Stimulated activated naive B cell treated with anti-CD40 and anti-IgM and Interleukin-4, amounts not matched to agents 10 μg/mL and 1 μg/mL and 100 μg/mL, for 72 hours (primary cell): Measurements from ENCODE around the gene FARP1.
A peak's percentile ranks its signal among the peaks of the same experiment; 100 is the strongest.
"Not testable (repeated sequence)": the region's sequence is repeated elsewhere in the genome, so short reads cannot be mapped to it uniquely, and the experiment has no call there.

Experiments used
- ATAC-seq, 2 donors: fragments of 150-1000 bp; cut with Tn5 transposase; replicated peaks; 2 replicates each; pipeline ENCODE4 v1.10.0; 2021; ENCODE audit warnings: moderate library complexity in 1 of 2
- DNase-seq: peaks from one replicate; pipeline ENCODE4 v3.0.0; 2021
- H3K27ac Mint-ChIP-seq: one replicate; pipeline ENCODE4 v1.8.0; 2022; ENCODE audit warnings: mild to moderate bottlenecking, mixed read lengths
- H3K27me3 Mint-ChIP-seq, 2 donors: one replicate each; pipeline ENCODE4 v1.8.0; 2022; ENCODE audit warnings: mixed read lengths in 2 of 2
- H3K36me3 Mint-ChIP-seq, 2 donors: one replicate each; pipeline ENCODE4 v1.8.0; 2022; ENCODE audit warnings: mixed read lengths in 2 of 2, mild to moderate bottlenecking in 1 of 2
- H3K4me1 Mint-ChIP-seq, 2 donors: one replicate each; pipeline ENCODE4 v1.8.0; 2022; ENCODE audit warnings: mixed read lengths in 2 of 2, mild to moderate bottlenecking in 1 of 2
- H3K4me3 Mint-ChIP-seq, 2 donors: one replicate each; pipeline ENCODE4 v1.8.0; 2022; ENCODE audit warnings: mild to moderate bottlenecking in 2 of 2, mixed read lengths in 2 of 2, moderate library complexity in 1 of 2
- H3K9me3 Mint-ChIP-seq, 2 donors: one replicate each; pipeline ENCODE4 v1.8.0; 2022; ENCODE audit warnings: mixed read lengths in 2 of 2, mild to moderate bottlenecking in 1 of 2

Gene FARP1

DNA sequence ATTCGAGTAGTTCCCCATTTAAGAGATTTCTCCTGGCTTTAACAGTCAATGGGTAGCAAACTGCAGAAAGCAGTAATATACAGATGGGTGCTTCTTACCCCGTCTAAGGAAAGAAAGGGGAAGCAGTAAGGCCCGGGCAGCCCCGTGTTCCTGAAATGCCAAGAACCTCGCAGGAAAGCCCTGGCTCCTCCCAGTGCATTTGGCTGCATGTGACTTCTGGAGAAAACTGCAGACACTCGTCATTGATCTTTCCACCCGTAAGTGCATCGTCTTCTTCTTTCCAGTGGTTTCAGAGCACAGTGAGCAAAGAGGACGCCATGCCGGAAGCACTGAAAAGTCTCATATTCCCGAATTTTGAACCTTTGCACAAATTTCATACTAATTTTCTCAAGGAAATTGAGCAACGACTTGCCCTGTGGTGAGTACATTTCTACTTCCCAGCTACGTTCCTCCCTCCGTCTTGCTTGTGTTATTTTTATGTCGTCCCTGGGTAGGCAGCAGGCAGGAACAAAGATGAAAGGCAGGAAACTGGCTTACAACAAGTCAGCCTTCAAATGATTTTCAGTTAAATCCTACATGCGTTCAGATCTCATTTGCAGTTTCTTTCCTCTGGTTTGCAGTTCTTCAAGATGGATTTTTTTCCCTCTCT, 268.8 kb downstream of the FARP1 start:
- peak overlapping the region; percentile 75 for H3K27ac Mint-ChIP-seq
- H3K4me1 Mint-ChIP-seq = peaks cover 5 to 13% of the 10 kb centered on the region in 2 donors
- peaks cover 0 to under 1% of the 10 kb centered on the region in 2 donors for H3K36me3 Mint-ChIP-seq
- ATAC-seq (peak; percentile 65 to 74), DNase-seq (peak; percentile 3)
- H3K27me3 Mint-ChIP-seq = peaks cover 10 to 23% of the 10 kb centered on the region in 2 donors
- H3K4me3 Mint-ChIP-seq = peak overlapping the region; percentile 49 to 72
- H3K9me3 Mint-ChIP-seq = peaks cover 1% of the 10 kb centered on the region in 2 donors

DNA sequence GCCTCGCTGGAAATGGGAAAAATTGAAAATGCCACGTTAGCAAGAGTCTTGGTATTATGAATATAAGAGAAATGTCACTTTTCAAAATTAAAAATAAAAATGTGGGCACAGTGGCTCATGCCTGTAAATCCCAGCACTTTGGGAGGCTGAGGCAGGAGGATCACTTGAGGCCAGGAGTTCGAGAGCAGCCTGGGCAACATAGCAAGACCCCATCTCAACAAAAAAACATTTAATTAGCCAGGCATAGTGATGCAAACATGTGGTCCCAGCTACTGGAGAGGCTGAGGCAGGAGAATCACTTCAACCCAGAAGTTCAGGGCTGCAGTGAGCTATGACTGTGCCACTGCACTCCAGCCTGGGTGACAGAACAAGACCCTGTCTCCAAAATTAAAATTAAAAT, 270.4 kb downstream of the FARP1 start:
- not testable (repeated sequence) for DNase-seq, ATAC-seq, H3K9me3 Mint-ChIP-seq, H3K36me3 Mint-ChIP-seq, H3K4me3 Mint-ChIP-seq, H3K27ac Mint-ChIP-seq
- peaks cover 5 to 13% of the 10 kb centered on the region in 2 donors for H3K4me1 Mint-ChIP-seq
- H3K27me3 Mint-ChIP-seq = peaks cover 10 to 23% of the 10 kb centered on the region in 2 donors

DNA sequence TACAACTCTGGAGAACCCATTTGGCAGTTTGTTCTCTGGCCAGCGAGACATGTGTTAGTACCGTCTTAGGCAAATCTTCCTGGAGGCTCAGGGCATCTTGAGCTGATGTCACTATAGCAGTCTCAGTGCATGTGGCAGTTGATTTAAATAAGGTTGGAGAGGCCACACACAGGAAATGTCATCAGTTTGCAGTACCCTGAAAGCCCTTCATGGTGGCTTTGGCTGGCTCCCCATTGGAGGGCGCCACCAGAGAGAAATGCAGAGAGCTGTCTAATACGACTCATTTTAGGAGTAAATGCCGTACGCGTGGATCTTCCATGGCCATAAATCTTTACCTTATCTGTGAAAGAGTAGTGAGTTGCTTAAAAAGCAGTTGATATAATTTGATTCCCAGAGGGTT, 270.9 kb downstream of the FARP1 start:
- no peak overlapping the region for H3K4me3 Mint-ChIP-seq
- H3K27me3 Mint-ChIP-seq = peaks cover 10 to 23% of the 10 kb centered on the region in 2 donors
- no peak overlapping the region for H3K27ac Mint-ChIP-seq
- peaks cover 0 to 5% of the 10 kb centered on the region in 2 donors for H3K36me3 Mint-ChIP-seq
- H3K4me1 Mint-ChIP-seq = peaks cover 5 to 13% of the 10 kb centered on the region in 2 donors
- no peak for DNase-seq
- no peak for ATAC-seq
- peaks cover 5 to 6% of the 10 kb centered on the region in 2 donors for H3K9me3 Mint-ChIP-seq

DNA sequence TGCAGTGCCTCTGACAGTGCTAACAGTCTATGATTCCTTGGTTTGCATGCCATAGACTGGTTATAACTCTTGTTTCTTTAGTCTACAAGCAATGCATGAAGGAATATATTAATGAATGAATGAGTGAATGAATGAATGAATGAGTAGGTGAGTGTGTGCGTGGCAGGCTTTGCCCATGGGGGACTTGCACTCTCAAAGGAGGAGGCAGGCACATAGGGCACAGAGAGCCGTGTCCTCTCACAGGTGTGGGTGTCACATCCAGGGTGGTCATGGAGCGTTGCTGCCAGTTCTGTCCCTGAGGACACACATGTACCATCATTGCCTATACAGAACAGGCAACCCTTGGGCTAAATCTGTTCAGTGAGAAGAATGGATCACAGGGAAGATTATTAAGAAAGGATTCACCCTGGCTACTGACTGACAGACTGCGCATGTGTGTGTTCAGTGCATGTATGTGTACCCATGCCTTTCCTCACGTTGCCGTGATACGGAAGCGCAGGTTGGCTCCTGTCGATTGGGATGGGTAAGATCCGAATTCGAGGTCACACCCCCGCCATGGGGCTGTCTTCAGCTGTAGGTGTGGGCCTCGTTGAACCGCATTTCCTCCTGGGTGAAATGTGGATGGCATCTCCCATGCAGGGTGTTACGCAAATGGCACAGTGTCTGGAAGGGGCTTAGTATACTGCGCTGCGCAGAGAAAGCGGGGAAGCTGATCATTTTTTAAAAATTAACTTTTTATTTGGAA, 272.6 kb downstream of the FARP1 start:
- Mint-ChIP-seq H3K36me3 (peaks cover 0 to 5% of the 10 kb centered on the region in 2 donors), H3K4me3 (no peak overlapping the region), H3K9me3 (peaks cover 5 to 6% of the 10 kb centered on the region in 2 donors), H3K27me3 (peaks cover 6 to 14% of the 10 kb centered on the region in 2 donors), H3K4me1 (peaks cover 5 to 13% of the 10 kb centered on the region in 2 donors), H3K27ac (no peak overlapping the region)
- ATAC-seq = no peak
- no peak for DNase-seq

DNA sequence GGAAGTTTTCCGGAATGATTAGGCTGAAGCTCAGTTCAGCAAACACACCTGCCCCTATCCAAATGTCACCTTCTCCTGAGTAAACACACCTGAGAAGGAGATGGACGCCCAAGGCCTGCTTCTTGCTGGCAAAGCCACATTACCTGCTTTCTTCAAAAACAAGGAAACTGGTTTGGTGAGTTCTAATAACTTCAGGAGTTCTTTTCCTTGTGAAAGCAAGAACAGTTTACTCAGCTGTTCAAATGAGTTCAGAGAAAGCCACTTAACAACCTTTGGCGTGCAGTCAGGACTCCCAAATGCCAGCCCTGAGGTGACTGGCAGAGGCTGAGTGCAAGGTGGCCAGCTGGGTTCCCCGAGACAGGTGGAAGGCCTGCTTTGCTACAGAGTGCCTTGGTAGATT, 273.5 kb downstream of the FARP1 start:
- Mint-ChIP-seq H3K4me1 (peaks cover 5 to 8% of the 10 kb centered on the region in 2 donors), H3K36me3 (peaks cover 0 to 5% of the 10 kb centered on the region in 2 donors), H3K27ac (no peak overlapping the region), H3K9me3 (peaks cover 5 to 6% of the 10 kb centered on the region in 2 donors), H3K27me3 (peaks cover 6 to 8% of the 10 kb centered on the region in 2 donors), H3K4me3 (no peak overlapping the region)
- DNase-seq (no peak), ATAC-seq (no peak)

DNA sequence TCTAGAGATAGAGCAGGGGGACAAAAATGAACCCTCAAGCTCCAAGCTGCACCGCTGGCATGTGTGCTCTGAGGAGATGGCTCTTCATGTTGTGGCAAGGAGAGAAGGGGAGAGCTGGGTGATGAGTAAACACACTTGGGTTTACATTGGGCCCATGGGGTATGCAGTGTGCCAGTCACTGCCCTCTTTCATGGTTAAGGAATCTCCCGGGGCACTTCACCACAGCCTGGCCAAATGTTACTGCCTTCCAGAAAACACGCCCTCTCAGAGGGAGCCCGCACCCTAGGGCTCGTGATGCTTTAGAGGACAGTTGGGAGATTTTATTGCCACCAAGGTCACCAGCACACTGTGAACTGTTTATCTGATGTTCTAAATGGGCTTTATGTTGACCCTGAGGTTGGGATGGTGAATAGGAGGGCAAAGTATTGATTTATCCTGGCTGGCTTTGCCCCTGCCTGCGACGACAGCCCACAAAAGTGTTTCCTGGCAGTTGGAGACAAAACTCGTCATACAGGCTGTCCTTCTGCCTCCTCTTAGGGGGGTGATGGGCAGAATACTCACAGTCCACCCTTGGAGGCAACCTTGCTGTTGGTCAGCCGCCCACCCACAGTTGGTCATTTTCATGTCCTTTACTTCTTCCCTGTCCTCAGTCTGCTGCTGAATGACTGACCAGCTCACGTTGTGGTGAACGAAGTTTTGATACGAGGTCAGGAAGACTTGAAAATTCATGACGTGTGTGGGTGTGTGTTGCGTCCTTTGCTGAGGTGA, 277.1 kb downstream of the FARP1 start:
- ATAC-seq (no peak), DNase-seq (no peak)
- Mint-ChIP-seq H3K27me3 (peaks cover 6% of the 10 kb centered on the region in 2 donors), H3K4me3 (no peak overlapping the region), H3K27ac (no peak overlapping the region), H3K9me3 (peaks cover 5 to 6% of the 10 kb centered on the region in 2 donors), H3K4me1 (no peaks in the 10 kb centered on the region), H3K36me3 (peaks cover 0 to 5% of the 10 kb centered on the region in 2 donors)

DNA sequence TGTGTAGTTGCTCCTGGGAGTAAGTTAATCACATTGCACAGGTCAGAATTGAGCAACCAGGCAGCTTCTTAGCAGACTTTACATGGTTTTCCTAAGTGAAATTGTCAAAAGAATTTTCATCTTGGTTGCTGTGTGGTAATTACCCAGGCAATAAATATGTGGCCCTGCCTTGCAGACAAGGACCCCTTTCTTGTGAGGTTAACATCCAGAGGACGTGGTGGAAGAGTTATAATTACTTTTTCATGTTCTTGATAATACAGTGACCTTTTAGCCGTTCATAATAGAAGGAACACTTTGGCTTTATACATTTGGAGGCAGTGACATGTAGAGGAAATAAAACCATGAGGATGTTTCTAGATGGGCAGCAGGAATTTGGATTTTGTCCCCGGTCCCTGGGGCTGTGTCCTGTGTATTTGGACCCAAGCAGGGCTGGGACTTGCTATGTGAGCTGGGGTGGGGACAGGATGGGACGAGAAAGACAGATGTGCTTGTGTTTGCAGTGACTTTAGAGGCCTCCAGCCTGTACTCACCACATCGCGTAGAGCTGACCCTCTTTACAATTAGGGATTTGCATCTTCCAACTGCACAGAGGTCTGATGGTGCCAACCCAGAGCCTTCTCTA, 277.8 kb downstream of the FARP1 start:
- no peak for DNase-seq
- peaks cover 0 to 5% of the 10 kb centered on the region in 2 donors for H3K36me3 Mint-ChIP-seq
- H3K9me3 Mint-ChIP-seq = peaks cover 5 to 6% of the 10 kb centered on the region in 2 donors
- no peak for ATAC-seq
- peaks cover 6 to 7% of the 10 kb centered on the region in 2 donors for H3K27me3 Mint-ChIP-seq
- no peaks in the 10 kb centered on the region for H3K4me1 Mint-ChIP-seq
- no peak overlapping the region for H3K4me3 Mint-ChIP-seq
- H3K27ac Mint-ChIP-seq = no peak overlapping the region

DNA sequence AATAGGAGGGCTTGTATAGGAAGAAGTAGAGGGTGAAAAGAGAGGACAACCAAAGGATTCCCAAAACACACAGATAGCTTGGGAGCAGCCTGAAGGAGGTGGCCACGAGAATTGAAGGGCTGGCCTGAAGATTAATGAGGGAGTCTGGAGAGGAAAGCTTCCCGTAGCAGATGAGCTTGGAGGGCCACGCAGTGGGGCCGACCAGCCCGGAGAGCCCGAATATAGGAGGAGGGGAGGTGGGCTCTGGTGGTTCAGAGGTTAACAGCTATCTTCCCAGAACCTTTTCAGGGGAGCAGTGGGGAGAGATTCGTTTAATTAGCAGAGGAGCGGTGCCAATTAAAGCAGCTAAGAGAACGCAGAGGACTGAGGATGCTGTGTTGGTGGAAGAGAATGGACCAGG, 279.2 kb downstream of the FARP1 start:
- DNase-seq = no peak
- Mint-ChIP-seq H3K4me3 (no peak overlapping the region), H3K9me3 (peaks cover under 1 to 2% of the 10 kb centered on the region in 2 donors), H3K4me1 (no peaks in the 10 kb centered on the region), H3K27ac (no peak overlapping the region), H3K36me3 (peaks cover 0 to 2% of the 10 kb centered on the region in 2 donors), H3K27me3 (peaks cover 8 to 12% of the 10 kb centered on the region in 2 donors)
- no peak for ATAC-seq

DNA sequence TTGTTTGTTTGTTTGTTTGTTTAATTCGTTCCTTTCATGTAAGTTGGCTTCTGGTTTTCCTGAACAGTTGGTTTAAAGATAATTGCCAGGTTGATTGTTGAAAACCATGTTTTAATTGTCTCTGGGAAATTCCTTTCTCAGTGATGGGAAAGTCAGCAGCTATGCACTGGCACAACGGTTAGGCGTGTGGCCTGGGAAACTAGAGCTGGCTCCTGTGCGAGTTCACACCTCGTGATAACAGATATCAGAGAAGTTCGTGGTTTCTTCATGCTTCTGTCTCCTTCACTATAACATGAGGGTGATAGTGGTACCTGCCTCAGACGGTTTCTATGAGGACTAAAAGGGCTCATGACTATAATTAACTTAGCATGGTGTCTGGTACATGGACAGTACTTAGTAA, 280.5 kb downstream of the FARP1 start:
- Mint-ChIP-seq H3K27ac (no peak overlapping the region), H3K27me3 (peaks cover 12 to 15% of the 10 kb centered on the region in 2 donors), H3K9me3 (no peaks in the 10 kb centered on the region), H3K4me3 (no peak overlapping the region), H3K4me1 (no peaks in the 10 kb centered on the region), H3K36me3 (no peaks in the 10 kb centered on the region)
- ATAC-seq (no peak), DNase-seq (no peak)

DNA sequence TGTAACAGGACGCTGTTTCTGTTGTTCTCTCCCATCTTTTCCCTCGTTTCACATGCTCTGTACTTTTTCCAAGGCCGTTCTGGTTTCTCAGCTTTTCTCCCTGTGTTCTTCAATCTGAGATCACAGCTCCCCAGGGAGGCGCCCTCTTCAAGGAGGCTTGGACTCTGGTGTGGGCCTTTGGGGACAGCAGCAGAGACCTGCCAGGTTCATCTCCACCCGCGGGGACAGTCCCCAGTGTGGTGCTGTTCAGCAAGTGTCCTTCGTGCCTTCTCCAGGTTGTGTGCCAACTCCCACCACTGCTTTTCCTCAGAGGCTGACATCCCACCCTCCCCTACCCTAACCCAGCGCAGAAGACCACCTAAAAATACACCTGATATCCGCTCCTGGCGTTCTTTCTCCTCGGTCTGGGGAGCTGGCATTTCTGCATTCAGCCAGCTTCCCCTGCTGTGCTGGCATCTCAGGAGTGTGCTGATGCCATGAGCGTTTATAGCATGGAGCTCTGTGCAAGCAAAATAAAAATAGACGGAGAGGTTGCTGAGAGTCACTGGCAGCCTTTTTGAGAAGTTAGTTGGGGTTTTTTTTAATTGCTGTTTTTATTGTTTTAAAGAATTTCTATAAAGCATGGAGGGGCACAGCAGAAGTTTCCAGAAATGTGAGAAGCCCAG, 284.6 kb downstream of the FARP1 start:
- ATAC-seq = no peak
- no peaks in the 10 kb centered on the region for H3K4me1 Mint-ChIP-seq
- H3K9me3 Mint-ChIP-seq = no peaks in the 10 kb centered on the region
- no peak for DNase-seq
- no peaks in the 10 kb centered on the region for H3K36me3 Mint-ChIP-seq
- no peak overlapping the region for H3K27ac Mint-ChIP-seq
- no peak overlapping the region for H3K4me3 Mint-ChIP-seq
- H3K27me3 Mint-ChIP-seq = peaks cover 21 to 25% of the 10 kb centered on the region in 2 donors

DNA sequence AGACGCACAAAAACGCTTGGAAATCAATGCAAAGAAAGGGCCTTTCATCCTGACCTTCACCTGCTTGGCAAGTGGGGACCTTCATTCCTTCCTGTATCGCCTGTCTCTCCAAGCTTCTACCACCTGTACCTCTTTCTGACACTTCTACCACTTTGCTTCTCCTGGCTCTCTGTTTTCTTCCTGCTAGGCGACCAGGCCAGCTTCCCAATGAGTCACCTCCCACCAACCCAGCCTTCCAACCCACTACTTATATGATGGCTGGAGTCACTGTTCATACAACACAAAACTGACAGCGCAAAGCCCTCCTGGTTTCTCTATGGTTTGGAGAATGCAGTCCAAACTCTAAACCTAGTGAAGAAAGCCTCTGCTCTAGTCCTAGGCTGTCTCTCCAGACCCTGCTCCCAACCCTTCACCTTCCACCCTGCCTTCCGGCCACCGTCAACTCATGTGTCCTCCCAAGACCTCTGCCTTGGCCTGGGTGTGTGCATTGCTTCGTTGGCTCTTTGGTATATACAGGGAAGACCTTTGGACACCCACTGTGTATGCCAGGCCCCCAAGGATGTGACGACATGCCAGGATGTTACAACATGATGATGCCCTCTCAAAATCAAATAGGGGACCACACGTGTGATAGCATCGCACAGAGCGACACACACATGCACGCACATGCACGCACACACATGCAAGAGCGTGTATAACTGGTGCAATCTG, 285.5 kb downstream of the FARP1 start:
- no peak for ATAC-seq
- Mint-ChIP-seq H3K4me1 (no peaks in the 10 kb centered on the region), H3K27me3 (peaks cover 21 to 30% of the 10 kb centered on the region in 2 donors), H3K36me3 (no peaks in the 10 kb centered on the region), H3K27ac (no peak overlapping the region), H3K9me3 (no peaks in the 10 kb centered on the region), H3K4me3 (no peak overlapping the region)
- DNase-seq = no peak

DNA sequence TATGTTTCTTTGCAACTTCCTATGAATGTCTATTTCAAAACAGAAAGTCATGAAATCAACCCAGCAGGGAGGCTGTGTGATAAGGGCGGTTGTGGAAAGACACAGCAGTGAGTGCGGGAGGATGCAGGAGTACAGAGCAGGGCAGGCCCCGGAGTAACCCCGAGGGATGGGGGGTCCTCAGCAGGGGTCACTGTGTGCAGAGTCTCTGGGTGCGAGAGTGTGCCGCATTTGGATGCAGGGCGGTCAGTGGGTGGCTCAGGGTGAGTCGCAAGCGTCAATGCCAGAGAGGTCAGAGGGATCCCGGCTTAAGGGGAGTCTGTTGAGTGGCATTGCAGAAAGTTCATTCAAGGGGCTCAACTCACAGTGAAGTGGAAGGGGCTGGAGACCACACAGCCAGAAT, 286.2 kb downstream of the FARP1 start:
- H3K4me1 Mint-ChIP-seq = no peaks in the 10 kb centered on the region
- peaks cover 21 to 30% of the 10 kb centered on the region in 2 donors for H3K27me3 Mint-ChIP-seq
- DNase-seq = no peak
- no peak overlapping the region for H3K4me3 Mint-ChIP-seq
- ATAC-seq = no peak
- no peak overlapping the region for H3K27ac Mint-ChIP-seq
- H3K9me3 Mint-ChIP-seq = no peaks in the 10 kb centered on the region
- H3K36me3 Mint-ChIP-seq = no peaks in the 10 kb centered on the region

DNA sequence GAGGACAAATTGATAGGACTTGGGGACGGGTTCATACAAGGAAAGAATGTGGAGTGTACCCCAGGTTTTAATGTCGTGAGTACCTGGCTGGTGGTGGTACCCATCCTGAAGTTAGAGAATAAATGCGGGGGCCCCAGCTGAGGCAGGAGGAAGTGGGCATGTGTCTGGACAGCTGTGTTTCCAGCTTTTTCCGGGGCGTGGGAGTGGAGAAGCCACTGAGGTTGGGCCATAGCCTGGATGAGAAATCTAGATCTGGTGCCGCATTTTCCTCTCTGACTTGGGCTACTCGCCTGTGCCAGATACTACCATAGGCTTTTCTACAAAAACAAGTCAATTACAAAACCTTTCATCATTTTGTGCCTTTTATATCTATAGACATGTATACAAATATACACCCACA, 286.6 kb downstream of the FARP1 start:
- DNase-seq = no peak
- Mint-ChIP-seq H3K9me3 (no peaks in the 10 kb centered on the region), H3K27ac (no peak overlapping the region), H3K27me3 (peaks cover 21 to 30% of the 10 kb centered on the region in 2 donors), H3K36me3 (no peaks in the 10 kb centered on the region), H3K4me3 (no peak overlapping the region), H3K4me1 (no peaks in the 10 kb centered on the region)
- no peak for ATAC-seq
